Coronary artery (tissue), 2 donors: ENCODE results near the gene PKD1L1.
"Not testable (repeated sequence)": the region's sequence is repeated elsewhere in the genome, so short reads cannot be mapped to it uniquely, and the experiment has no call there.

Experiments used
- DNase-seq: peaks from one replicate; pipeline ENCODE4 v3.0.0-alpha.2; 2017; ENCODE audit warnings: low spot score
- H3K27ac ChIP-seq, 2 donors: fragments of 200-600 bp; sonication (generic); one replicate each; pipeline ENCODE4 v1.5.1; 2016 to 2019
- H3K4me3 ChIP-seq: fragments of 200-600 bp; sonication (generic); 2 replicates; pipeline ENCODE4 v1.5.1; 2016; ENCODE audit warnings: mild to moderate bottlenecking, moderate library complexity
- CTCF ChIP-seq: fragments of 200-600 bp; sonication (generic); IDR thresholded peaks from one replicate; pipeline ENCODE4 v1.5.1; 2019; ENCODE audit warnings: antibody characterized with exemption

The PKD1L1 gene

GRCh38 chr7:47756636-47757035 lies 191.6 kb downstream of the PKD1L1 start:
- peak overlapping the region; percentile 90 to 95 for H3K27ac ChIP-seq
- no peak overlapping the region for H3K4me3 ChIP-seq
- no peak for TF ChIP-seq CTCF
- DNase-seq, result no peak

DNA sequence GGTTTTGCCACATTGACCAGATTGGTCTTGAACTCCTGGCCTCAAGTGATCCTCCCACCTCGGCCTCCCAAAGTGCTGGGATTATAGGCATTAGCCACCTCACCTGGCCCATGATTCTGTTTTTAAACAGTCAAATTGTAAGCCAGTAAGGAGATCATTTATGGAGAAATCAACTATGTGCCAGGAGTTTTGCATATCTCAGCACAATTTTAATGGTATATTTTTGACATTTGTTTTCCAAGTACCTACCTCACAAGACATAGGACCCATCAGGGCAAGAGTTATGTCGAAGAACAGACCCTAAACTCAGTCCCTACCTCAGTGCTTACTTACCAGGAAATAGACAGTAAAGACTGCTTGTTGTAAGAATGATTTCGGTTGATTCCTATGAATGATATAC lies 193.0 kb downstream of the PKD1L1 start:
- no peak for TF ChIP-seq CTCF
- no peak overlapping the region for H3K4me3 ChIP-seq
- no peak overlapping the region for H3K27ac ChIP-seq
- no peak for DNase-seq

DNA sequence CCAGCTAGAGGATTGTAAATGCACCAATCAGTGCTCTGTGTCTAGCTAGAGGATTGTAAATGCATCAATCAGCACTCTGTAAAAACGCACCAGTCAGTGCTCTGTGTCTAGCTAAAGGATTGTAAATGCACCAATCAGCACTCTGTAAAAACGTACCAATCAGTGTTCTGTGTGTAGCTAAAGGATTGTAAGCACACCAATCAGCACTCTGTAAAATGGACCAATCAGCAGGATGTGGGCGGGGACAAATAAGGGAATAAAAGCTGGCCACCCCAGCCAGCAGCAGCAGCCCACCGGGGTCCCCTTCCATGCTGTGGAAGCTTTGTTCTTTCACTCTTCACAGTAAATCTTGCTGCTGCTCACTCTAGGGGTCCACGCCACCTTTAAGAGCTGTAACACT lies 196.5 kb downstream of the PKD1L1 start:
- peak overlapping the region; percentile 65 to 72 for H3K27ac ChIP-seq
- H3K4me3 ChIP-seq, DNase-seq: not testable (repeated sequence)

DNA sequence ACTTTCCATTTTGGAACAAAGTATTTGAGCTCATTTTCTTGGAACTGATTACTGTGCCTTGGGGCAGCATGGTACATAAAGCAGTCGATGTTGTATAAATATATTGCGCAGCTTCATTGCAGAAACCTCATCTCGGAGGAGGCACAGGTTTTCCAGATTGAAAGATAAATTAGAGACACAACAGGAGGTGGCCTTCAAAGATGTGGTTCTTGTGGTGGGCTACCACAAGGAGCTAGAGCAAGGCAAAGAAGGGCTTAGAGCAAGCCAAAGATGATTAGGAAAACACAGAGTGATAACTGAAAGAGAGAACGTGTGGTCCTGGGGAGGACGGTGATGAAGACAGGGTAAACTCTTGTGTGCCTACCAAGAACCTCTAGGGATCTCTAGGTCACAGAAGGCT lies 197.2 kb downstream of the PKD1L1 start:
- Histone ChIP-seq H3K4me3 (no peak overlapping the region), H3K27ac (peak overlapping the region; percentile 65 to 72)
- TF ChIP-seq CTCF, result no peak
- DNase-seq, result no peak

GRCh38 chr7:47748041-47748440 lies 200.2 kb downstream of the PKD1L1 start:
- H3K4me3 ChIP-seq, result no peak overlapping the region
- DNase-seq, result no peak
- H3K27ac ChIP-seq, result no peak overlapping the region
- no peak for TF ChIP-seq CTCF

DNA sequence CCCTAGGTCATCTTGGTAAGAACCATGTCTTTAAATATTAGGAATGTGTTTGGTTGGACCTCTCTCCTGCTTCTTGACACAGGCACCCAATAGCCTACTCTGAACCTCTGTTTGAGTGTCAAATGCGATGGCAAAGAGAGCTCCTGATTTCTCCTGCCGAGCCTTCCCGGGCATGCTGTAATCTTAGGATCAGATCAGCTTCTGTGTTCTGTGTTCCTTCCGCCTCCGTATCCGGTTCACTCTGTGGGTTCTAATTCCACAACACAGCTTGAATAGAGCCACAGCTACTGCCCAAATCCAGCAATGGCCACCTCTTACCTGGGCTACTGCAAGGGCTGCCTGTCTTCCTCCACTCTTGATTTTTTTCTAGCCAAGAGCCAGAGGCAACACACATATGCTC lies 201.1 kb downstream of the PKD1L1 start:
- H3K27ac ChIP-seq, result no peak overlapping the region
- no peak overlapping the region for H3K4me3 ChIP-seq
- no peak for TF ChIP-seq CTCF
- DNase-seq, result no peak

DNA sequence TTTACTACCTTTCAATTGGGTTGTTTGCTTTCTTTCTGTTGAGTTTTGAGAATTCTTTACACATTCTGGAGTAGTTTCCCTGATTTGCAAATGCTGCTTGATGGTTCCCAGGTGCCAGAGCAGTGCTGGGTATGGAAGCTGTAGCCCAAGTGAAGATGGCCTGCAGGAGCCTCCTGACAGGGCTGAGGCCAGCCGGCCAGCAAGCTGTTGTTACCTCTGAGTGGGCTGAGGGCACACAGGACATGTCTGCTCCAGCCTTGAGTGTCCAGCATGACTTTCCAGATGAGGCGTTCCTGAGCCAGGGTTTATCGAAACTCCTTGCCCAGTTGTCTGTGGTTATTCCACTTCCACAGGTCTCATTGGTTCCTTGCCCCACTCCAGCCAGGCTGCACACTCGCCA lies 201.8 kb downstream of the PKD1L1 start:
- Histone ChIP-seq H3K4me3 (no peak overlapping the region), H3K27ac (no peak overlapping the region)
- TF ChIP-seq CTCF, result no peak
- DNase-seq, result no peak

DNA sequence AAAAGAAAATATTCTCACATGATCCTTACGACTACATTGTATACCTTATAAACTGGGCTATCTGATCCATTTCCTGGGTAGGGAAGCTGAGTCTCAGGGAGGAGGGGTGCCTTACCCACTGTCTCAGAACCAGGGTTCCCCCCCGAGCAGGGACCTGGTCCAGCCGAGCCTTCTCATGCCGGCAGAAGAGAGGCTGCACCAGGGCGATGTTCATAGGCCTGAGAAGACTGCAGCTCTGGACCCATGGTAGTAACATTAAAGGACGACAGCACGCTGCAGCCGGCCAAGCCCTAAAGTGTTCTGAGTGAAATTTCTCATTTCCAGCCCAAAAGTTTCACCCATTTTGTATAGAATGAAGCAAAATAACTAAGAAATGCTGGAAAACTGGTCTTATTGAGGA lies 203.4 kb downstream of the PKD1L1 start:
- no peak overlapping the region for H3K4me3 ChIP-seq
- H3K27ac ChIP-seq, result no peak overlapping the region
- no peak for TF ChIP-seq CTCF
- no peak for DNase-seq
